Astrocyte (in vitro differentiated cells and primary cell): ENCODE measurements around the gene GDF7.

Experiments used
- EZH2 ChIP-seq: IDR thresholded peaks from 2 replicates; pipeline ENCODE4 v1.6.1; 2012; ENCODE audit warnings: mild to moderate bottlenecking, low read length, inconsistent platforms; ENCODE audit not compliant: insufficient read depth
- TF ChIP-seq, protein P1 (sequence below): IDR thresholded peaks from 2 replicates; pipeline ENCODE4 v1.5.1; 2011; ENCODE audit warnings: low read depth, mild to moderate bottlenecking, inconsistent platforms, low read length, moderate library complexity; ENCODE audit not compliant: insufficient read depth

DNA sequence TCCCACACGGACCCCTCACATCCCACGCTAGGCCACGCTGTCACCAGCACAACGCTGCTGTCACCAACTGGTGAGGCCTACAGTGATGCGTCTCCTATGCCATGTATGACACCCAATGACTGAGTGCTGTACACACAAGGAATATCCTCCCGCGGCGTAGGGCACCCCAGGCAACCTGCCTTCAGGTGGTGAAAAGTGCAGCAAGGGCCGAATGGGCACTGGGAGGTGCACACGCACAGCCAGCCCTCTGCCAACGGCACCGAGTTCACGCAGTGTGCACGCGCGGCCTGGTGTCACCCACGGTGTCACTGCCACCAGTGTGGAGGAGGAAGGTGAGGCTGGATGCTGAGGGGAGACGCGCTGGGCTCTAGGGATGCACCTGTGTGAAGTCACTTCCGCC is 20.5 kb upstream of the GDF7 start:
- no peak for TF ChIP-seq EZH2
- TF ChIP-seq, protein P1, sequence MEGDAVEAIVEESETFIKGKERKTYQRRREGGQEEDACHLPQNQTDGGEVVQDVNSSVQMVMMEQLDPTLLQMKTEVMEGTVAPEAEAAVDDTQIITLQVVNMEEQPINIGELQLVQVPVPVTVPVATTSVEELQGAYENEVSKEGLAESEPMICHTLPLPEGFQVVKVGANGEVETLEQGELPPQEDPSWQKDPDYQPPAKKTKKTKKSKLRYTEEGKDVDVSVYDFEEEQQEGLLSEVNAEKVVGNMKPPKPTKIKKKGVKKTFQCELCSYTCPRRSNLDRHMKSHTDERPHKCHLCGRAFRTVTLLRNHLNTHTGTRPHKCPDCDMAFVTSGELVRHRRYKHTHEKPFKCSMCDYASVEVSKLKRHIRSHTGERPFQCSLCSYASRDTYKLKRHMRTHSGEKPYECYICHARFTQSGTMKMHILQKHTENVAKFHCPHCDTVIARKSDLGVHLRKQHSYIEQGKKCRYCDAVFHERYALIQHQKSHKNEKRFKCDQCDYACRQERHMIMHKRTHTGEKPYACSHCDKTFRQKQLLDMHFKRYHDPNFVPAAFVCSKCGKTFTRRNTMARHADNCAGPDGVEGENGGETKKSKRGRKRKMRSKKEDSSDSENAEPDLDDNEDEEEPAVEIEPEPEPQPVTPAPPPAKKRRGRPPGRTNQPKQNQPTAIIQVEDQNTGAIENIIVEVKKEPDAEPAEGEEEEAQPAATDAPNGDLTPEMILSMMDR: no peak
